Pancreas (tissue), 10 donors: ENCODE measurements around the gene SBDS. TPM values are rescaled to one million over a fixed set of nuclear protein-coding genes. Genes with fewer than 3 reads are reported as not detected.

Source experiments
- ATAC-seq, 4 donors: fragments of 200-7000 bp; cut with Tn5 transposase; one replicate each; pipeline versions ENCODE4 v1.8.0 to v1.9.1; 2020; ENCODE audit warnings: mild to moderate bottlenecking in 4 of 4, moderate library complexity in 4 of 4
- DNase-seq, 6 donors: peaks; one replicate each; pipeline ENCODE4 v3.0.0-alpha.2; 2020
- FAIRE-seq: peaks from 2 replicates; lab custom pipeline; 2012; peaks lifted over from hg19 to GRCh38; lab: Jason Lieb, UNC
- H3K27ac ChIP-seq, 4 donors: fragments of 200-600 bp; sonication (generic); 1 replicate in 3 of 4; 2 replicates in 1 of 4; pipeline versions ENCODE4 v1.5.0 to v1.8.0; 2020
- H3K27me3 ChIP-seq, 4 donors: fragments of 200-600 bp; one replicate each; pipeline ENCODE4 v1.8.0; 2021
- H3K36me3 ChIP-seq, 3 donors: fragments of 200-600 bp; sonication (generic) in 1 of 3; one replicate each; pipeline versions ENCODE4 v1.5.0 to v1.8.0; 2020 to 2021
- H3K4me1 ChIP-seq, 3 donors: fragments of 200-600 bp; one replicate each; pipeline ENCODE4 v1.8.0; 2021
- H3K4me3 ChIP-seq, 4 donors: fragments of 200-600 bp; sonication (generic) in 2 of 4; one replicate each; pipeline versions ENCODE4 v1.5.0 to v1.8.0; 2020 to 2021
- H3K9me3 ChIP-seq, 4 donors: fragments of 200-600 bp; one replicate each; pipeline ENCODE4 v1.8.0; 2021
- CTCF ChIP-seq, 4 donors: fragments of 200-600 bp; sonication (generic) in 3 of 4; IDR thresholded peaks; one replicate each; pipeline versions ENCODE4 v1.5.0 to v1.8.0; 2021; ENCODE audit warnings: antibody characterized with exemption in 4 of 4
- WGBS, 2 donors: extraction: QIAGEN DNeasy Blood & Tissue Kit; methylation state at CpG; one replicate each; pipeline ENCODE4 v1.1.7; 2013; 5-methylcytosine and 5-hydroxymethylcytosine counted together
- intact Hi-C, 3 donors: fragments of 100-400 bp; cut with DNase I; formaldehyde crosslinking; loops; one replicate each; pipeline versions ENCODE4 v1.11.1 to v1.14.2; 2022
- polyA plus RNA-seq, 2 donors: library from polyadenylated mRNA; stranded (reverse); fragments of 200-250 nt; gene quantifications; one replicate each; pipeline ENCODE4 v1.2.3, GENCODE V29; 2013
- total RNA-seq, 6 donors: library from RNA; stranded (reverse); fragmentation: NEBNext Ultra II Directional in 4 of 6; extraction: Animal tissue kit (Norgen Biotek cat#: 25700) in 4 of 6; gene quantifications; one replicate each; pipeline versions ENCODE4 v1.2.1 to v1.2.4, GENCODE V29; 2021 to 2023
- donor health status: healthy with polysubstance abuse.
- donor health status: DM: no; HTN: no; CAD: no; lungs with moderate emphysema.
- donor health status: DM: no; HTN: no; CAD: no.
- donor health status: control.
- donor health status: control.
- donor health status: Bipolar disorder and iron deficiency.
- donor health status: DM: yes; HTN: yes; CAD: no.
- donor health status: DM: no; HTN: no; CAD: no.
- donor health status: DM: no; HTN: no; CAD: no.
- donor health status: DM: yes; HTN: yes; CAD: no.

SBDS gene
- total and polyA plus RNA-seq, 8 donors, result 37.1 to 75.8 (median 42.8) TPM

GRCh38 chr7:66957595-66958290, 37.6 kb downstream of the SBDS start:
- ATAC-seq (no peak), FAIRE-seq (no peak), DNase-seq (no peak)
- peaks cover 0 to 43% (median 4%) of the 10 kb centered on the region in 3 donors for H3K36me3 ChIP-seq
- H3K4me3 ChIP-seq, result no peak overlapping the region
- intact Hi-C loops, result no loop called here
- no peak overlapping the region for H3K27ac ChIP-seq
- no peak for TF ChIP-seq CTCF (IDR thresholded peaks at IDR 0.05)
- no peaks in the 10 kb centered on the region for H3K27me3 ChIP-seq
- no peaks in the 10 kb centered on the region for H3K9me3 ChIP-seq
- no peaks in the 10 kb centered on the region for H3K4me1 ChIP-seq
- 80% methylated on average over 13 of the region's 13 CpGs for WGBS, 2 donors

- TF ChIP-seq CTCF (IDR thresholded peaks at IDR 0.05), result no peak
- FAIRE-seq (no peak), DNase-seq (no peak), ATAC-seq (no peak)
- WGBS, 2 donors, result 81 to 85% methylated on average over 5 of the region's 5 CpGs
- intact Hi-C loops, result no loop called here
- H3K27ac ChIP-seq, result no peak overlapping the region
- no peak overlapping the region for H3K4me3 ChIP-seq
- H3K36me3 ChIP-seq, result peaks cover 7 to 78% (median 32%) of the 10 kb centered on the region in 3 donors
- no peaks in the 10 kb centered on the region for H3K27me3 ChIP-seq
- no peaks in the 10 kb centered on the region for H3K9me3 ChIP-seq
- H3K4me1 ChIP-seq, result no peaks in the 10 kb centered on the region
Observed at GRCh38 chr7:66953044-66953427, 42.4 kb downstream of the SBDS start.

- FAIRE-seq (no peak), DNase-seq (no peak), ATAC-seq (peak in 1 of 4 donors; percentile 20)
- no peaks in the 10 kb centered on the region for H3K4me1 ChIP-seq
- TF ChIP-seq CTCF (IDR thresholded peaks at IDR 0.05), result no peak
- WGBS, 2 donors, result 84 to 90% methylated on average over 11 of the region's 11 CpGs
- peaks cover 9 to 75% (median 33%) of the 10 kb centered on the region in 3 donors for H3K36me3 ChIP-seq
- no peak overlapping the region for H3K4me3 ChIP-seq
- no peaks in the 10 kb centered on the region for H3K9me3 ChIP-seq
- H3K27me3 ChIP-seq, result no peaks in the 10 kb centered on the region
- no peak overlapping the region for H3K27ac ChIP-seq
- intact Hi-C loops, result no loop called here
Observed at GRCh38 chr7:66952343-66953043, 42.9 kb downstream of the SBDS start.

DNA sequence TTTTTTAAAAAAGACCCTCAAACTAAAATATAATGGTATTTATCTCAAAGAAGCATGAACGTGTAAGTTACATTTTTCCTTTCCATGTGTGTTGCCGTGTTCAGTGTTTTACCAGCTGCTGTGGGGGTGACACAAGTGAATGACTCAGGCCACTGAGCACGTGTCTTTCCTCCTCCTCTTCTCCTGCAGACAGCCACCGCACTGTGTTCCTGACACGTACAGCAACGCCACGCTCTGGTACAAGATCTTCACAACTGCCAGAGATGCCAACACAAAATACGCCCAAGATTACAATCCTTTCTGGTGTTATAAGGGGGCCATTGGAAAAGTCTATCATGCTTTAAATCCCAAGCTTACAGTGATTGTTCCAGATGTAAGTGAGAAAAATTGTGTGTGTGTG, 44.6 kb downstream of the SBDS start:
- DNase-seq (no peak), ATAC-seq (no peak), FAIRE-seq (no peak)
- Histone ChIP-seq H3K27me3 (no peaks in the 10 kb centered on the region), H3K36me3 (peaks cover 9 to 67% (median 29%) of the 10 kb centered on the region in 3 donors), H3K9me3 (no peaks in the 10 kb centered on the region), H3K4me3 (no peak overlapping the region), H3K4me1 (no peaks in the 10 kb centered on the region), H3K27ac (no peak overlapping the region)
- no peak for TF ChIP-seq CTCF (IDR thresholded peaks at IDR 0.05)
- WGBS, 2 donors, result 90 to 94% methylated on average over 8 of the region's 8 CpGs
- intact Hi-C loops, result no loop called here

- no peak for TF ChIP-seq CTCF (IDR thresholded peaks at IDR 0.05)
- Histone ChIP-seq H3K27ac (no peak overlapping the region), H3K9me3 (no peaks in the 10 kb centered on the region), H3K4me3 (no peak overlapping the region), H3K36me3 (peaks cover 9 to 67% (median 33%) of the 10 kb centered on the region in 3 donors), H3K4me1 (no peaks in the 10 kb centered on the region), H3K27me3 (no peaks in the 10 kb centered on the region)
- intact Hi-C loops, result no loop called here
- ATAC-seq (no peak), FAIRE-seq (no peak), DNase-seq (no peak)
- 70 to 78% methylated on average over 3 of the region's 3 CpGs for WGBS, 2 donors
Observed at GRCh38 chr7:66950311-66950710, 45.1 kb downstream of the SBDS start.
